ENCODE results near the gene RABEP2.

Gene RABEP2

DNA sequence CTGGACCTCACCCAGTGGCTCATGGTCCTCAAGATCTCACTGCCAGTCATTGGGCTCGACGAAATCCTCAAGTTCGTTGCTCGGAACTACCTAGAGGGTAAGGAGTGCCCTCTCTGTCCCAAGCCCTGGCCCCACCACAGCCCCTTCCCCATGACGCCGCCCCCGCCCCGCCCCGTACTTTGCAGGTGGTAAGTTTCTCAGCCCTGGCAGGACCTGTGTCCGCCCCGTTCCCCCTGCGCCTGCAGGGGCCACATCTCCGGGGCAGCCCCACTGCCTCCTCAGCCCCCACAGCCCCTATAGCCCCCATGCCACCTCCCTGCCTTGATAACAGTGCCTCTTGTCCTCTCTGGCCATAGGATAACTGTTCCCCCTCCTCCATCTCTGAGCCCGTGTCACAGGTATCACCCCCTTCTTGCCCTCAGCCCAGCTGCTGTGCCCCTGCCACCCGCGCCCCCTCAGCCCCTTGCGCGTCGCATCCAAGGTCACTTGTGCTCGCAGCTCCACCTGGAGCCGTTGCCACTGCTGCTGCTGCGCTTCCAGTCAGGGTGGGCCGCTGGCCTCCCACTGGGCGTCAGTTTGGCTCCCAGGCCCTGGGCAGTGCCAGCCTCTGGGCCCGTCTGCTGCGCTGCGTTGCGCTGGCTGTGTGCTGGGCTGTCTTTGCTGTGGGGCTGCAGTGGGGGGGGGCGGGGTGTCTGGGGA lies 21.5 kb downstream of the RABEP2 start:
- DNase-seq (ENCODE audit: low spot score) = no peak
- TF ChIP-seq, protein P1, sequence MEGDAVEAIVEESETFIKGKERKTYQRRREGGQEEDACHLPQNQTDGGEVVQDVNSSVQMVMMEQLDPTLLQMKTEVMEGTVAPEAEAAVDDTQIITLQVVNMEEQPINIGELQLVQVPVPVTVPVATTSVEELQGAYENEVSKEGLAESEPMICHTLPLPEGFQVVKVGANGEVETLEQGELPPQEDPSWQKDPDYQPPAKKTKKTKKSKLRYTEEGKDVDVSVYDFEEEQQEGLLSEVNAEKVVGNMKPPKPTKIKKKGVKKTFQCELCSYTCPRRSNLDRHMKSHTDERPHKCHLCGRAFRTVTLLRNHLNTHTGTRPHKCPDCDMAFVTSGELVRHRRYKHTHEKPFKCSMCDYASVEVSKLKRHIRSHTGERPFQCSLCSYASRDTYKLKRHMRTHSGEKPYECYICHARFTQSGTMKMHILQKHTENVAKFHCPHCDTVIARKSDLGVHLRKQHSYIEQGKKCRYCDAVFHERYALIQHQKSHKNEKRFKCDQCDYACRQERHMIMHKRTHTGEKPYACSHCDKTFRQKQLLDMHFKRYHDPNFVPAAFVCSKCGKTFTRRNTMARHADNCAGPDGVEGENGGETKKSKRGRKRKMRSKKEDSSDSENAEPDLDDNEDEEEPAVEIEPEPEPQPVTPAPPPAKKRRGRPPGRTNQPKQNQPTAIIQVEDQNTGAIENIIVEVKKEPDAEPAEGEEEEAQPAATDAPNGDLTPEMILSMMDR (IDR thresholded peaks at IDR 0.05) = no peak
- H3K27ac ChIP-seq = no peak overlapping the region
- H3K4me3 ChIP-seq = no peak overlapping the region

GRCh38 chr16:28902909-28903308 lies 22.1 kb downstream of the RABEP2 start:
- H3K27ac ChIP-seq = no peak overlapping the region
- TF ChIP-seq, protein P1 (IDR thresholded peaks at IDR 0.05) = no peak
- H3K4me3 ChIP-seq = no peak overlapping the region
- no peak for DNase-seq (ENCODE audit: low spot score)

- no peak overlapping the region for H3K27ac ChIP-seq
- DNase-seq (ENCODE audit: low spot score) = no peak
- no peak overlapping the region for H3K4me3 ChIP-seq
- TF ChIP-seq, protein P1 (IDR thresholded peaks at IDR 0.05) = no peak
Observed at GRCh38 chr16:28901862-28902261, 23.2 kb downstream of the RABEP2 start.

GRCh38 chr16:28900601-28901000 lies 24.4 kb downstream of the RABEP2 start:
- no peak overlapping the region for H3K27ac ChIP-seq
- DNase-seq (ENCODE audit: low spot score) = no peak
- TF ChIP-seq, protein P1 (IDR thresholded peaks at IDR 0.05) = no peak
- H3K4me3 ChIP-seq = no peak overlapping the region

GRCh38 chr16:28899882-28900590 lies 25.0 kb downstream of the RABEP2 start:
- no peak for DNase-seq (ENCODE audit: low spot score)
- TF ChIP-seq, protein P1 (IDR thresholded peaks at IDR 0.05) = no peak
- no peak overlapping the region for H3K27ac ChIP-seq
- H3K4me3 ChIP-seq = no peak overlapping the region

DNA sequence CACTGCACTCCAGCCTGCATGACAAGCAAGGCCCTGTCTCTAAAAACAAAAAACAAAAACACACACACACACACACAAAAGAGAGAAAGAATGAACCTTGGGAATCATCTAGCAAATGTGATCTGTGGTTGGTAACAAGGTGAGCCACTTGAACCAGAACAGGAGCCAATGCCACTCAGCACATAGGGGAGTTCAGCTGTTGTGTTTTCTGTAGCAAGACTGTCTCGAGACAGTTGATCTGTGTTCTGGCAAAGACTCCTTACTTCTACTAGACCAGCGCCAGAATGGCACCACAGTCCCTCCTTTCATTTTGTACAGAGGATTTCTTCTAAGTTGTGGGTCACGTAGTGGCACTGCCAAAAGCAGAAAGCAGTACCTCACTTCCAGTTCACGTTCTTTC lies 26.1 kb downstream of the RABEP2 start:
- no peak for DNase-seq (ENCODE audit: low spot score)
- Histone ChIP-seq H3K4me3 (no peak overlapping the region), H3K27ac (no peak overlapping the region)
- TF ChIP-seq, protein P1 (IDR thresholded peaks at IDR 0.05) = no peak

- TF ChIP-seq, protein P1 (IDR thresholded peaks at IDR 0.05) = no peak
- Histone ChIP-seq H3K27ac (no peak overlapping the region), H3K4me3 (no peak overlapping the region)
- no peak for DNase-seq (ENCODE audit: low spot score)
Observed at GRCh38 chr16:28898266-28898665, 26.8 kb downstream of the RABEP2 start.

All from coronary artery (tissue), 2 donors.